Natural killer cell (primary cell): Measurements from ENCODE around the gene ASL. TPM values are rescaled to one million over a fixed set of nuclear protein-coding genes. Genes with fewer than 3 reads are reported as not detected.

Source experiments
- ATAC-seq, 3 donors: fragments of 150-1000 bp in 2 of 3; fragments of 200-7000 bp in 1 of 3; cut with Tn5 transposase; 1 replicate in 1 of 3; 2 replicates in 2 of 3; pipeline ENCODE4 v1.10.0; 2021; ENCODE audit warnings: mild to moderate bottlenecking in 2 of 3, moderate library complexity in 2 of 3
- DNase-seq, 2 donors: peaks; one replicate each; pipeline versions ENCODE4 v3.0.0 to v3.0.0-alpha.2; 2013 to 2021; ENCODE audit warnings: mixed read lengths in 1 of 2
- H3K27ac ChIP-seq: one replicate; pipeline ENCODE4 v1.5.1; 2013; ENCODE audit warnings: mild to moderate bottlenecking, low read length
- H3K27me3 ChIP-seq: one replicate; pipeline ENCODE4 v1.6.1; 2013; ENCODE audit warnings: low read length; ENCODE audit not compliant: control insufficient read depth, insufficient read depth
- H3K36me3 ChIP-seq: one replicate; pipeline ENCODE4 v1.6.1; 2013; ENCODE audit warnings: low read length; ENCODE audit not compliant: control insufficient read depth, insufficient read depth
- H3K4me1 ChIP-seq: one replicate; pipeline ENCODE4 v1.6.1; 2013; ENCODE audit warnings: low read length; ENCODE audit not compliant: control insufficient read depth, insufficient read depth
- H3K4me3 ChIP-seq: one replicate; pipeline ENCODE4 v1.5.1; 2013; ENCODE audit warnings: low read length
- H3K9me3 ChIP-seq: one replicate; pipeline ENCODE4 v1.6.1; 2013; ENCODE audit warnings: low read length; ENCODE audit not compliant: control insufficient read depth, insufficient read depth
- H3K27ac Mint-ChIP-seq, 2 donors: one replicate each; pipeline ENCODE4 v1.8.0; 2022; ENCODE audit warnings: mild to moderate bottlenecking in 2 of 2, mixed read lengths in 2 of 2, moderate library complexity in 1 of 2
- H3K27me3 Mint-ChIP-seq, 2 donors: one replicate each; pipeline ENCODE4 v1.8.0; 2022; ENCODE audit warnings: low read depth in 2 of 2, mixed read lengths in 2 of 2
- H3K36me3 Mint-ChIP-seq: one replicate; pipeline ENCODE4 v1.8.0; 2022; ENCODE audit warnings: mixed read lengths
- H3K4me1 Mint-ChIP-seq, 2 donors: one replicate each; pipeline ENCODE4 v1.8.0; 2022; ENCODE audit warnings: mixed read lengths in 2 of 2
- H3K4me3 Mint-ChIP-seq: one replicate; pipeline ENCODE4 v1.8.0; 2022; ENCODE audit warnings: mild to moderate bottlenecking, moderate library complexity, mixed read lengths
- H3K9me3 Mint-ChIP-seq, 2 donors: one replicate each; pipeline ENCODE4 v1.8.0; 2022; ENCODE audit warnings: mixed read lengths in 2 of 2
- CTCF ChIP-seq: fragments of 200-600 bp; IDR thresholded peaks from one replicate; pipeline ENCODE4 v1.8.0; 2022; ENCODE audit warnings: antibody characterized with exemption
- WGBS: methylation state at CpG from one replicate; pipeline ENCODE4 v1.1.7; 2013; ENCODE audit warnings: missing lambda C conversion rate; ENCODE audit not compliant: insufficient coverage; 5-methylcytosine and 5-hydroxymethylcytosine counted together
- intact Hi-C: fragments of 100-400 bp; cut with micrococcal nuclease; formaldehyde crosslinking; loops from one replicate; pipeline ENCODE4 v1.14.2; 2022
- total RNA-seq, 4 donors: library from RNA; stranded (reverse); fragments of 120-200 nt in 1 of 4; gene quantifications; one replicate each; pipeline versions ENCODE4 v1.2.3 to v1.2.4, GENCODE V29; 2013 to 2022

Gene ASL
- total RNA-seq, 3 donors from 2014 or later (not counting 1 experiment from before 2014, with no cell fraction given) = 58.1 to 69.9 (median 60.0) TPM

- DNase-seq = no peak
- intact Hi-C loops = no loop called here
- no peaks in the 10 kb centered on the region for H3K27me3 ChIP-seq
- 82% methylated on average over 6 of the region's 6 CpGs for WGBS
- H3K27ac Mint-ChIP-seq = no peak overlapping the region
- no peak overlapping the region for H3K27ac ChIP-seq
- H3K36me3 ChIP-seq = no peaks in the 10 kb centered on the region
- H3K4me3 ChIP-seq = no peak overlapping the region
- H3K4me3 Mint-ChIP-seq = no peak overlapping the region
- TF ChIP-seq CTCF = no peak
- no peaks in the 10 kb centered on the region for H3K27me3 Mint-ChIP-seq
- H3K4me1 Mint-ChIP-seq = no peaks in the 10 kb centered on the region
- no peaks in the 10 kb centered on the region for H3K9me3 Mint-ChIP-seq
- no peaks in the 10 kb centered on the region for H3K9me3 ChIP-seq
- no peak for ATAC-seq
- H3K4me1 ChIP-seq = no peaks in the 10 kb centered on the region
- H3K36me3 Mint-ChIP-seq = no peaks in the 10 kb centered on the region
Observed at GRCh38 chr7:66054063-66054462, 21.6 kb upstream of the ASL start.

- no peak overlapping the region for H3K4me3 Mint-ChIP-seq
- ATAC-seq = no peak
Observed at GRCh38 chr7:66055321-66055956, 20.2 kb upstream of the ASL start.

GRCh38 chr7:66060796-66061195 is 14.8 kb upstream of the ASL start:
- H3K27ac Mint-ChIP-seq = no peak overlapping the region
- no peak for TF ChIP-seq CTCF
- H3K9me3 Mint-ChIP-seq = no peaks in the 10 kb centered on the region
- DNase-seq (no peak), ATAC-seq (no peak)
- no peaks in the 10 kb centered on the region for H3K36me3 Mint-ChIP-seq
- Histone ChIP-seq H3K4me3 (no peak overlapping the region), H3K4me1 (no peaks in the 10 kb centered on the region), H3K9me3 (no peaks in the 10 kb centered on the region), H3K27me3 (no peaks in the 10 kb centered on the region), H3K36me3 (no peaks in the 10 kb centered on the region), H3K27ac (no peak overlapping the region)
- H3K4me1 Mint-ChIP-seq = no peaks in the 10 kb centered on the region
- WGBS = 86% methylated on average over 1 of the region's 1 CpG
- no peak overlapping the region for H3K4me3 Mint-ChIP-seq
- H3K27me3 Mint-ChIP-seq = no peaks in the 10 kb centered on the region
- intact Hi-C loops = no loop called here

More at GRCh38 chr7:66055321-66055956, 20.2 kb upstream of the ASL start:
- no peak for DNase-seq
- Histone ChIP-seq H3K27ac (no peak overlapping the region), H3K4me3 (no peak overlapping the region), H3K27me3 (no peaks in the 10 kb centered on the region), H3K4me1 (no peaks in the 10 kb centered on the region), H3K36me3 (no peaks in the 10 kb centered on the region), H3K9me3 (no peaks in the 10 kb centered on the region)
- TF ChIP-seq CTCF = no peak
- WGBS = 71% methylated on average over 9 of the region's 9 CpGs
- no peaks in the 10 kb centered on the region for H3K9me3 Mint-ChIP-seq
- intact Hi-C loops = no loop called here
- H3K27ac Mint-ChIP-seq = no peak overlapping the region
- no peaks in the 10 kb centered on the region for H3K36me3 Mint-ChIP-seq
- H3K27me3 Mint-ChIP-seq = no peaks in the 10 kb centered on the region
- H3K4me1 Mint-ChIP-seq = no peaks in the 10 kb centered on the region

GRCh38 chr7:66069732-66070131 is 5.9 kb upstream of the ASL start:
- Mint-ChIP-seq H3K27me3 (no peaks in the 10 kb centered on the region), H3K4me3 (no peak overlapping the region), H3K27ac (no peak overlapping the region), H3K36me3 (no peaks in the 10 kb centered on the region), H3K4me1 (no peaks in the 10 kb centered on the region), H3K9me3 (no peaks in the 10 kb centered on the region)
- 95% methylated on average over 3 of the region's 4 CpGs for WGBS
- Histone ChIP-seq H3K9me3 (no peaks in the 10 kb centered on the region), H3K27me3 (no peaks in the 10 kb centered on the region), H3K27ac (no peak overlapping the region), H3K36me3 (no peaks in the 10 kb centered on the region), H3K4me1 (no peaks in the 10 kb centered on the region), H3K4me3 (no peak overlapping the region)
- DNase-seq = no peak
- ATAC-seq = no peak
- intact Hi-C loops = no loop called here
- TF ChIP-seq CTCF = no peak
